ENCODE data around the gene FCHSD2. TPM values are rescaled to one million over a fixed set of nuclear protein-coding genes. Genes with fewer than 3 reads are reported as not detected.

FCHSD2 gene
- total and polyA plus RNA-seq, 10 donors: 30.2 to 129 (median 69.7) TPM

GRCh38 chr11:73113426-73113825, 28.7 kb downstream of the FCHSD2 start:
- Histone ChIP-seq H3K27me3 (replicated peaks in 1 of 7) (no peaks in the 10 kb centered on the region), H3K4me3 (no peak overlapping the region), H3K27ac (peak overlapping the region in 1 of 8 donors; percentile 11), H3K4me1 (peaks cover 4 to 44% (median 20%) of the 10 kb centered on the region in 6 donors), H3K9me3 (peaks cover 0 to 14% (median 4%) of the 10 kb centered on the region in 8 donors), H3K36me3 (peaks cover 0 to 35% (median 9%) of the 10 kb centered on the region in 6 donors)
- no peak for DNase-seq
- 93 to 95% (median 95%) methylated on average over 6 of the region's 6 CpGs for WGBS, 5 donors
- TF ChIP-seq POLR2AphosphoS5 (IDR thresholded peaks at IDR 0.05): no peak
- TF ChIP-seq POLR2A (IDR thresholded peaks at IDR 0.05): no peak
- TF ChIP-seq CTCF (IDR thresholded peaks at IDR 0.05 in 8 of 11, conservative IDR thresholded peaks at IDR 0.05 in 3 of 11): no peak
- intact Hi-C loops (cut with DNase I; ENCODE audit: low total_unique reads): no loop called here

DNA sequence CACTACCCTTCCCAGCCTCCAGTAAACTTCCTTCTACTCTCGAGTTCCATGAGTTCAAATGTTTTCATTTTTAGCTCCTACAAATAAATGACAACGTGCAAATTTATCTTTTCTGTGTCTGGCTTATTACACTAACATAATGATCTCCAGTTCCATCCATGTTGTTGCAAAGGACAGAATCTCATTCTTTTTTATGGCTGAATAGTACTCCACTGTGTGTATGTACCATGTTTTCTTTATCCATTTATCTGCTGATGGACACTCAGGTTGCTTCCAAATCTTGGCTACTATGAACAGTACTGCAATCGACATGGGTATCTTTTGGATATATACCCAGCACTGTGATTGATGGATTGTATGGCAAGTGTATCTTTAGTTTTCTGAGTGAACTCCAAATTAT, 34.5 kb downstream of the FCHSD2 start:
- 93 to 98% (median 95%) methylated on average over 3 of the region's 3 CpGs for WGBS, 5 donors
- H3K27ac ChIP-seq: no peak overlapping the region
- intact Hi-C loops (cut with DNase I; ENCODE audit: low total_unique reads): no loop called here
- H3K4me1 ChIP-seq: peaks cover 0 to 50% (median 16%) of the 10 kb centered on the region in 6 donors
- no peak for DNase-seq
- no peaks in the 10 kb centered on the region for H3K27me3 ChIP-seq (replicated peaks in 1 of 7)
- H3K9me3 ChIP-seq: peaks cover 0 to 23% (median 6%) of the 10 kb centered on the region in 8 donors
- no peak overlapping the region for H3K4me3 ChIP-seq
- TF ChIP-seq POLR2AphosphoS5 (IDR thresholded peaks at IDR 0.05) (no peak), CTCF (IDR thresholded peaks at IDR 0.05 in 8 of 11, conservative IDR thresholded peaks at IDR 0.05 in 3 of 11) (no peak), POLR2A (IDR thresholded peaks at IDR 0.05) (no peak)
- peaks cover 0 to 23% (median 0%) of the 10 kb centered on the region in 6 donors for H3K36me3 ChIP-seq

DNA sequence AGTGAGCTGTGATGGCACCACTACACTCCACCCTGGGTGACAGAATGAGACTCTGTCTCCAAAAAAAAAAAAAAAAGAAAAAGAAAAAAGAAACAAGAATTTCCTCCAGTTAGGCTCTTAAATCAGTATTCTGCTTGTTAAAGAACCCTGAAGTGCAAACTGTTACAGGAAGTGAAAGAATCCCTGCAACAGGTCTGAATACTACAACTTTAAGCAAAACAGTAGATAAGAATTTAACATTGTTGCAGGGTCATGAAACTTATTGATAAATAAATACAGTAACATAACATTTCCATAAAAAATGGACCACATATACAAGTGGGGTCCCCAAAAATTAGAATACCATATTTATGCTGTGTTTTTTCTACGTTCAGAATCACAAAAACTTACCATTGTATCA, 35.8 kb downstream of the FCHSD2 start:
- no peak for TF ChIP-seq POLR2A (IDR thresholded peaks at IDR 0.05)
- no peak for TF ChIP-seq CTCF (IDR thresholded peaks at IDR 0.05 in 8 of 11, conservative IDR thresholded peaks at IDR 0.05 in 3 of 11)
- no peak for TF ChIP-seq POLR2AphosphoS5 (IDR thresholded peaks at IDR 0.05)
- no peak overlapping the region for H3K4me3 ChIP-seq
- no peaks in the 10 kb centered on the region for H3K27me3 ChIP-seq (replicated peaks in 1 of 7)
- 90 to 96% (median 91%) methylated on average over 1 of the region's 1 CpG for WGBS, 5 donors
- intact Hi-C loops (cut with DNase I; ENCODE audit: low total_unique reads): no loop called here
- peaks cover 0 to 24% (median 6%) of the 10 kb centered on the region in 8 donors for H3K9me3 ChIP-seq
- peak overlapping the region in 4 of 8 donors; percentile 7 to 58 (median 32) for H3K27ac ChIP-seq
- peaks cover 0 to 32% (median 0%) of the 10 kb centered on the region in 6 donors for H3K36me3 ChIP-seq
- DNase-seq: no peak
- peaks cover 0 to 53% (median 16%) of the 10 kb centered on the region in 6 donors for H3K4me1 ChIP-seq

DNA sequence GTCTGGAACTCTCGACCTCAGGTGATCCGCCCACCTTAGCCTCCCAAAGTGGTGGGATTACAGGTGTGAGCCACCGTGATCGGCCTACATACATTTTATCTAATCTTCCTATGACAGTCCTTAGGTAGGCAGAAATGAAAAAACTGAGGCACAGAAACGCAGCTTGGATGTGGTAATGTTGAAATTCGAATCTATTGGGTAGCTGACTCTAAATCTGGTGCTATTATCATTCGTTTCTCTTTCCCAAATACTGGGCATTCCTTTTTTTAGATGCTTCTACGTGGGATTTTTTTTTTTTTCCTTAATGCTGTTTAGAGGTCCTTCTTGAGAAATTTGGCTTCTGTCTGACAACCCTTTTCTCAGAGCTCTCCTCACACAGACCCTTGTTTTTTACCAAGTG, 41.5 kb downstream of the FCHSD2 start:
- Histone ChIP-seq H3K4me3 (no peak overlapping the region), H3K36me3 (peaks cover 0 to 47% (median 0%) of the 10 kb centered on the region in 6 donors), H3K27me3 (replicated peaks in 1 of 7) (no peaks in the 10 kb centered on the region), H3K9me3 (peaks cover 0 to 11% (median 0%) of the 10 kb centered on the region in 8 donors), H3K4me1 (peaks cover 1 to 86% (median 25%) of the 10 kb centered on the region in 6 donors), H3K27ac (no peak overlapping the region)
- WGBS, 5 donors: 91 to 95% (median 93%) methylated on average over 8 of the region's 8 CpGs
- intact Hi-C loops (cut with DNase I; ENCODE audit: low total_unique reads): no loop called here
- TF ChIP-seq POLR2AphosphoS5 (IDR thresholded peaks at IDR 0.05) (no peak), CTCF (IDR thresholded peaks at IDR 0.05 in 8 of 11, conservative IDR thresholded peaks at IDR 0.05 in 3 of 11) (no peak), POLR2A (IDR thresholded peaks at IDR 0.05) (no peak)
- DNase-seq: no peak
